Tibial artery (tissue), 4 donors: Measurements from ENCODE around the gene CELF3.

Source experiments
- DNase-seq, 2 donors: peaks; one replicate each; pipeline ENCODE4 v3.0.0-alpha.2; 2019
- H3K27ac ChIP-seq, 2 donors: fragments of 200-600 bp; sonication (generic) in 1 of 2; 1 replicate in 1 of 2; 2 replicates in 1 of 2; pipeline ENCODE4 v1.5.1; 2018 to 2019; ENCODE audit warnings: mild to moderate bottlenecking in 1 of 2
- H3K27me3 ChIP-seq, 2 donors: fragments of 200-600 bp; sonication (generic) in 1 of 2; one replicate each; pipeline versions ENCODE4 v1.5.1 to v1.6.0; 2016 to 2019
- H3K36me3 ChIP-seq, 3 donors: fragments of 200-600 bp; sonication (generic) in 2 of 3; one replicate each; pipeline ENCODE4 v1.5.1; 2016 to 2019; ENCODE audit warnings: mild to moderate bottlenecking in 2 of 3
- H3K4me1 ChIP-seq, 4 donors: fragments of 200-600 bp; sonication (generic) in 2 of 4; 1 replicate in 3 of 4; 2 replicates in 1 of 4; pipeline ENCODE4 v1.5.1; 2016 to 2019
- H3K4me3 ChIP-seq, 2 donors: fragments of 200-600 bp; sonication (generic) in 1 of 2; 1 replicate in 1 of 2; 2 replicates in 1 of 2; pipeline ENCODE4 v1.5.1; 2018 to 2019; ENCODE audit warnings: mild to moderate bottlenecking in 2 of 2
- H3K9me3 ChIP-seq, 3 donors: fragments of 200-600 bp; sonication (generic) in 1 of 3; one replicate each; pipeline ENCODE4 v1.5.1; 2016 to 2019
- CTCF ChIP-seq, 2 experiments: fragments of 200-600 bp in 1 of 2; fragments of 450-650 bp in 1 of 2; IDR thresholded peaks; one replicate each; pipeline ENCODE4 v1.5.1; 2017 to 2019; ENCODE audit warnings: antibody characterized with exemption in 2 of 2, mild to moderate bottlenecking in 1 of 2, moderate library complexity in 1 of 2
- intact Hi-C: fragments of 100-400 bp; cut with DNase I; formaldehyde crosslinking; loops from one replicate; pipeline ENCODE4 v1.15.0; 2023; ENCODE audit warnings: low total_unique reads

The CELF3 gene

GRCh38 chr1:151733126-151733525 is 16.5 kb upstream of the CELF3 start:
- DNase-seq = no peak
- no peak overlapping the region for H3K4me3 ChIP-seq
- H3K27ac ChIP-seq = no peak overlapping the region
- no peak for TF ChIP-seq CTCF (IDR thresholded peaks at IDR 0.05)
- intact Hi-C loops = loop anchor here (5.0 to 10.0 kb wide), 2 partner anchors 196 to 288 kb away; no protein-coding TSS in a partner anchor
- H3K36me3 ChIP-seq = no peaks in the 10 kb centered on the region
- no peaks in the 10 kb centered on the region for H3K27me3 ChIP-seq
- H3K9me3 ChIP-seq = no peaks in the 10 kb centered on the region
- H3K4me1 ChIP-seq = peaks cover 0 to 15% (median 8%) of the 10 kb centered on the region in 4 donors

GRCh38 chr1:151729966-151730291 is 13.3 kb upstream of the CELF3 start:
- no peak overlapping the region for H3K4me3 ChIP-seq
- TF ChIP-seq CTCF (IDR thresholded peaks at IDR 0.05) = no peak
- H3K36me3 ChIP-seq = no peaks in the 10 kb centered on the region
- DNase-seq = no peak
- H3K27me3 ChIP-seq = peaks cover 0 to 7% of the 10 kb centered on the region in 2 donors
- H3K27ac ChIP-seq = no peak overlapping the region
- peaks cover 0 to 16% (median 10%) of the 10 kb centered on the region in 4 donors for H3K4me1 ChIP-seq
- H3K9me3 ChIP-seq = no peaks in the 10 kb centered on the region
- intact Hi-C loops = loop anchor here (5.0 to 10.0 kb wide), 2 partner anchors 193 to 285 kb away; no protein-coding TSS in a partner anchor

DNA sequence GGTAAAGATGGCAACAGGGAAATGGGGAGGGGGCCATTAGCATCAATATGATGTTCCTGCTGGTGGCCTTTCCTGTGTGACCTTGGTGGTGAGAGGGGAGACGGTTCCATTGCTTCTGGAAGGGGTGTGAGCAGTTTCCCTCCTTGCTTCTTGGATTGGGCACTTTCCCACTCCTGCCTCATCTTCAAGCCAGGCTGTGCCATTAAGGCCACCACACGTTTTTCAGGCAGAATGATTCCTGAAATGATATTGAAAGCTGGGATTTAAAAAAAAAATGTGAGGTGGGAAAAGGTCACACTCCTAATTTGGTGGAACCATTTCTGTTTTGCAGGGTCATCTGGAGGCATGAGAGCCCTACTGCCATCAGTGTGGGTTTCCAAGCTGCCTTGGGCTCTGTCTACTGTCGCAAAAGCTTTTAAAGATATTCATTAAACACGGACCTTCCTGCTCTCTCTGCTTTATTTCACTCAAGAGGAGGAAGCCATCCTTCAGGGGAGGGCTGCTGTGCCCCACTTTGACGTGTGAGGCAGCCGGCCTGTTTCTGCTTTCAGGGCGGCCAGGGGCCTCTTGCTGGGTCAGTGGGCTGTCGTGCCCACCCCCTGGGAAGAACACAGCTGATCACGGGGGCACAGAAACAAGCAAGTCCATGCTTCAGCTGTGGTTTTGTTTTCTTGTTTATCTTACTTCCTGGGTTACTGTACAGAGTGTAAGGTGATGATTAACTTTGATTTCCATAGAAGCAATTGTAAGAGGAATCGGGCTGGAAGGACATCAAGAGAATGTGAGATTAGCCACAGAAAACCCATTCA is 12.8 kb upstream of the CELF3 start:
- no peak overlapping the region for H3K4me3 ChIP-seq
- no peak overlapping the region for H3K27ac ChIP-seq
- DNase-seq = no peak
- H3K9me3 ChIP-seq = no peaks in the 10 kb centered on the region
- H3K36me3 ChIP-seq = no peaks in the 10 kb centered on the region
- intact Hi-C loops = no loop called here
- peaks cover 0 to 7% of the 10 kb centered on the region in 2 donors for H3K27me3 ChIP-seq
- no peak for TF ChIP-seq CTCF (IDR thresholded peaks at IDR 0.05)
- H3K4me1 ChIP-seq = peaks cover 0 to 16% (median 9%) of the 10 kb centered on the region in 4 donors

GRCh38 chr1:151728151-151729054 is 11.8 kb upstream of the CELF3 start:
- Histone ChIP-seq H3K27me3 (peaks cover 0 to 7% of the 10 kb centered on the region in 2 donors), H3K27ac (peak overlapping the region; percentile 55 to 60), H3K4me1 (peaks cover 0 to 16% (median 9%) of the 10 kb centered on the region in 4 donors), H3K36me3 (no peaks in the 10 kb centered on the region), H3K9me3 (no peaks in the 10 kb centered on the region), H3K4me3 (peak overlapping the region; percentile 32 to 46)
- no peak for DNase-seq
- intact Hi-C loops = no loop called here
- TF ChIP-seq CTCF (IDR thresholded peaks at IDR 0.05) = no peak

DNA sequence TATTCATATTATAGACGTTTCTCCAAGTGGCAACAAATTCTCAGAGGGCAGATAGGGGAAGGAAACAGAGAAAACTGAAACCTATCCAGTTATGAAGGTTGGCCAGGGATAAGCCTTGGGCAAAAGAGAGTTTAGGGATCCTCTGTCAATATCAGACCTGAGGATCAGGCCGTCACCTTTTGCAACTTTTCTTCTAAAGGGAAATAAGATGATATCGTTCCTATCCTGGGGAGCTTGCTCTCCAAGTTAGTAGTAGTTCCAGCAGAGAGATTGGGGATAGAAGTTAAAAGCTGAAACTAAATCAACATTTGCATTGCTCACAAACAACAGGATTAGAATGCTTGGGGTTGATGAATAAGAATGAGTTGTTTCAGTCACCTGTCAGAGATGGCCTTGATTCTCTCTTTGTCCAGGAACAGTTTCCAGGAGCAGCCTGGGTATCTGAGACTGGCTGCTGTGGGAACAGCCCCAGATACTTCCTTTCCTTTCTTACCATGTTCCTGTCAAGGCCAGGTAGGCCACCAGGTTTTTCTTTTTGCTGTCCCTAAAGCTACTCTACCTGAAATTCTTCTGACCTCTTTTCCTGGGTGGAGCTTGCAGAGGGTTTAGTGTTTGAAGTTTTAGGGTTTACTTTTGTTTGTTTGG is 7.2 kb upstream of the CELF3 start:
- Histone ChIP-seq H3K4me1 (peaks cover 0 to 34% (median 19%) of the 10 kb centered on the region in 4 donors), H3K4me3 (no peak overlapping the region), H3K9me3 (no peaks in the 10 kb centered on the region), H3K27me3 (peaks cover 0 to 7% of the 10 kb centered on the region in 2 donors), H3K27ac (no peak overlapping the region), H3K36me3 (no peaks in the 10 kb centered on the region)
- no peak for TF ChIP-seq CTCF (IDR thresholded peaks at IDR 0.05)
- DNase-seq = no peak
- intact Hi-C loops = no loop called here
